Cardiac fibroblast (primary cell): ENCODE measurements around the gene PRDM13.

Source experiments
- DNase-seq, 2 donors: peaks; one replicate each; pipeline versions ENCODE4 v3.0.0 to v3.0.0-alpha.2; 2010; ENCODE audit warnings: low read depth in 2 of 2
- H3K4me3 ChIP-seq, 2 donors: replicated peaks in 1 of 2; 1 replicate in 1 of 2; 2 replicates in 1 of 2; pipeline ENCODE4 v1.5.1; 2011; ENCODE audit warnings: low read depth in 2 of 2, low read length in 2 of 2, mild to moderate bottlenecking in 2 of 2, moderate library complexity in 1 of 2
- CTCF ChIP-seq: IDR thresholded peaks from one replicate; pipeline ENCODE4 v1.5.1; 2011; ENCODE audit warnings: low read depth, mild to moderate bottlenecking, low read length, inconsistent platforms

The PRDM13 gene

GRCh38 chr6:99609905-99610489, 3.4 kb downstream of the PRDM13 start:
- no peak for DNase-seq
- no peak overlapping the region for H3K4me3 ChIP-seq
- no peak for TF ChIP-seq CTCF

DNA sequence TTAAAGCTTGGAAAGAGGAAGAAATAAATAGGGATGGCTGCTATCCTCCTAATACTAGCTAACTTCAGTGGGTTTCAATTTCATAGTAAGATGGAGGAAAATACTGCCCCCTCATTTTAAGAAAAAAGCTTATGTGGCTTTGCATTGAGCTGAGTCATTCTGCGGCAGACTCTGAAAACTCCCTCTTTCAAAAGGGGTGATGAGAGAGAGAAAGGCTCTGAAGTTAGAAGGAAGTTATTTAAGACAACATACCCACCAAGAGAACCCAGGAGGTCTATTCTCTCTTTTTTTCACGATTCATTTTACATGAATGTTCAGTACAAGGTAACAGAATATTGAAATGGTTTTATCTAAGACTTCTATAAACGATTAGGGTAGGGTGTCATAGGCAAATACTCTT, 4.5 kb downstream of the PRDM13 start:
- no peak for DNase-seq
- H3K4me3 ChIP-seq = no peak overlapping the region

GRCh38 chr6:99612551-99613408, 6.1 kb downstream of the PRDM13 start:
- no peak for TF ChIP-seq CTCF
- DNase-seq = no peak
- peak overlapping the region in 1 of 2 donors; percentile 19 for H3K4me3 ChIP-seq

More for the DNA sequence above, 4.5 kb downstream of the PRDM13 start:
- TF ChIP-seq CTCF = no peak

DNA sequence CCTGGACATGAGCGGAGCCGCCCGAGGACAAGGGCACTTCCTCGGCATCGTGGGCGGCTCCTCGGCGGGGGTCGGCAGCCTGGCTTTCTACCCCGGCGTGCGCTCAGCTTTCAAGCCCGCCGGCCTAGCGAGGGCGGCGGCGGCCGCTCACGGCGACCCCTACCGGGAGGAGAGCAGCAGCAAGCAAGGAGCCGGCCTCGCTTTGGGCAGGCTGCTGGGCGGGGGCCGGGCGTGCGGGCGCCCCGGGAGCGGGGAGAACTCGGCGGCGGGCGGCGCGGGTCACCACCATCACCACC, 6.7 kb downstream of the PRDM13 start:
- peak overlapping the region in 1 of 2 donors; percentile 19 for H3K4me3 ChIP-seq
- DNase-seq = peak; percentile 31 to 38
- peak; percentile 24 for TF ChIP-seq CTCF

- TF ChIP-seq CTCF = no peak
- no peak for DNase-seq
Measured at GRCh38 chr6:99613705-99614429, 7.2 kb downstream of the PRDM13 start.

DNA sequence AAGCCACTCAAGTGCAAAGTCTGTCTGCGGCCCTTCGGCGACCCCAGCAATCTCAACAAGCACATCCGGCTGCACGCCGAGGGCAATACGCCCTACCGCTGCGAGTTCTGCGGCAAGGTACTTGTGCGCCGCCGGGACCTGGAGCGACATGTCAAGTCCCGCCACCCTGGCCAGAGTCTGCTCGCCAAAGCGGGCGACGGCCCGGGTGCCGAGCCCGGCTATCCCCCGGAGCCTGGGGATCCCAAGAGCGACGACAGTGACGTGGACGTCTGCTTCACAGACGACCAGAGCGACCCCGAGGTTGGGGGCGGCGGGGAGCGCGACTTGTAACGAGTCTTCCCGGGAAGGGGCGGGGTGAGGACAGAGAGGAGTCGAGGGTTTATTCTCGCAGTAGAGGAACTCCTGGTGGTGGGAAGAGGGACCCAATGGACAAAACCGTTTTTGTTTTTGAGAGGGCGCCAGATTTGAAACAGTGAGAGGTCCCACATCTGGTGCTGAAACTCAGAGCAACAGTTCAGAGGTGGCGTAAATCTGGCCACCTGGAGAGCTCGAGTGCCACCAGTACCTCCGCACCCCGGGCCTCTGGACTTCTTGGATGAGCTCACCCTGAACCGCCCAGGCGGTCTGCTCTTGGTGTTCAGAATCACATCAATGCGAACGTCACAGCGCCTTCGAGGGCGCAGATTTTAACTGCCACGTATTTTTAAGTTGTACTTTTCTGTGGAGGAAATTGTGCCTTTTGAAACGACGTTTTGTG, 8.0 kb downstream of the PRDM13 start:
- no peak for DNase-seq
- TF ChIP-seq CTCF = no peak
- peak overlapping the region in 1 of 2 donors; percentile 15 for H3K4me3 ChIP-seq

More at GRCh38 chr6:99613705-99614429, 7.2 kb downstream of the PRDM13 start:
- H3K4me3 ChIP-seq = peak overlapping the region in 1 of 2 donors; percentile 21
